ENCODE results near the gene IGSF21.

Gene IGSF21

DNA sequence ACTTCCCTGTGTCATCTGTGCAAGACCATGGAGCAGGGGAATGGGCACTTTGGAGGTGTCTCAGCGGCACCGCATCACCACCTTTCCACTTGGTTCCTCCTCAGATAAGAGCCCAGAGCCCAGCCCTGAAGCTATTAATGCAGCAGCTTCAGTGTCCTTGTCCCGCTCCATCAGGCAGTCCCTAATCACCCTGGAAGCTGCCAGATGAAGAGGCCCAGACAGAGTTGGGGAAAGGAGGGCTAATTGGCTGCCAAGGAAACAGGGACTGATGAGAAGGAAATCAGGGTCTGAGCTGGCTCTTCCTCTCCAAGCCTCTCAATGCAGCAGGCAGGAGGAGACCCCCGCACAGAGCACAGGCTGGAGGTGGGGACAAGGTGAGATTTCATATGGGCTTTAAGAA lies 290.0 kb downstream of the IGSF21 start:
- H3K27me3 Mint-ChIP-seq (ENCODE audit: low read depth): no peaks in the 10 kb centered on the region
- H3K4me3 Mint-ChIP-seq: no peak overlapping the region
- no peaks in the 10 kb centered on the region for H3K36me3 Mint-ChIP-seq (ENCODE audit: low read depth)

DNA sequence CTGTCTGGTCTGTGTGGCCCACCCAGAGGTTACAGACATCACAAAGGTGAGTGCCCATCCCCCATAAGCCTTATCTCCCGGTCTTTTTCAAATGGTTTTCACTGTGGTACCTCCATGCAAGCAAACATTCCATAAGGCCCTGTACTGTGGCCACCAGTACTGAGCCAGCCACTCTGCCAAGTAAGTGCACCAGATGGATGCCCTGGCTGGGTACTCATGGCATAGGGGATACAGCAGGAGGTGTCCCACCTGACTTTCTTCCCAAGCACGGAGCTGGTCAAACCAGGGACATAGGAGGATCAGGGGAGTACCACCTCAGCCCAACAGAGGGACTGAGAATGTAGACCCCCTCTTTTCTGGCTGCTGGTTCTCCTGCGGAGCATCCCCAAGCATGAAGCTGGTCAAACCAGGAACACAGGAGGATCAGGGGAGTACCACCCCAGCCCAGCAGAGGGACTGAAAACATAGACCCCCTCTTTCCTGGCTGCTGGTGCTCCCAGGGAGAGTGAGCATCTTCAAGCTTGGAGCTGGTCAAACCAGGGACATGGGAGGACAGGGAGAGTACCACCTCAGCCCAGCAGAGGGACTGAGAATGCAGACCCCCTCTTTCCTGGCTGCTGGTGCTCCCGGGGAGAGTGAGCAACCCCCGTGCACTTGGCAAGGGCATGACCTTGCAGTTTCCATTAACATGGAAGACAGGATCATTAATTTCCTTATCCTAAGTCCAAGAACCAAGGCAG lies 291.4 kb downstream of the IGSF21 start:
- Mint-ChIP-seq H3K27me3 (ENCODE audit: low read depth) (no peaks in the 10 kb centered on the region), H3K27ac (no peak overlapping the region)

More for the DNA sequence above, 290.0 kb downstream of the IGSF21 start:
- no peaks in the 10 kb centered on the region for H3K9me3 Mint-ChIP-seq
- no peak overlapping the region for H3K27ac Mint-ChIP-seq
- no peak for DNase-seq (ENCODE audit: low spot score)
- H3K4me1 Mint-ChIP-seq (ENCODE audit: low read depth): no peaks in the 10 kb centered on the region

DNA sequence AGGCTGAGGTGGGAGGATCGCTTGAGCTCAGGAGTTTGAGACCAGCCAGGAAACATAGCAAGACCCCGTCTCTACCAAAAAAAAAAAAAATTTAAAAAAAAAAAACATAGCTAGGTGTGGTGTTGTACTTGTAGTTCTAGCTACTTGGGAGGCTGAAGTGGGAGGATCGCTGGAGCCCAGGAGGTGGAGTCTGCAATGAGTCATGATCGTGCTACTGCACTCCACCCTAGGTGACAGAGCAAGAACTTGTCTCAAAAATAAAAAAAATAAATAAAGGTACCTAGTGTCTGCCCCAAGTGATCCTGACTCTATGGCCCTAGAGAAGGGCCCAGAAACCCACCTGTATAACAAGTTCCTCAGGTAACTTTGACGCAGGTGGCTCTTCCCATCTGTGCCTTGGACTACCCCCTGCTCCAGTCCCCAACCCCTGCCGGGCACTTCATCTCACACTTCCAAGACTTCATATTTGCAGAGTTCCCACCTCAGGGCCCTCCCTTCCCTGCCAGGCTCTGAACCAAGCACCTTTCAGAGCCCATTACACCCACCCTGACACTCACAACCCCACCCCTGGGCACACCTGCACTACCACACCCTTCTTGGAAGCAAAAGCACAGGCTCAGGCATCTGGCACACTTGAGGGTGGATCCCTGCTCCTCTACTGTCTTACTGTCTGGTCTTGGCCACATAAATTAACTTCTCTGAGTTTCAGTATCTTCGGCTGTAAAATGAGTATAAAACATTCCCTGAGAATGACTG lies 292.9 kb downstream of the IGSF21 start:
- H3K27me3 Mint-ChIP-seq (ENCODE audit: low read depth): no peaks in the 10 kb centered on the region
- no peaks in the 10 kb centered on the region for H3K36me3 Mint-ChIP-seq (ENCODE audit: low read depth)
- H3K4me3 Mint-ChIP-seq: no peak overlapping the region
- H3K27ac Mint-ChIP-seq: no peak overlapping the region
- no peak for DNase-seq (ENCODE audit: low spot score)
- H3K9me3 Mint-ChIP-seq: no peaks in the 10 kb centered on the region
- H3K4me1 Mint-ChIP-seq (ENCODE audit: low read depth): no peaks in the 10 kb centered on the region

More for the DNA sequence above, 291.4 kb downstream of the IGSF21 start:
- H3K9me3 Mint-ChIP-seq: no peaks in the 10 kb centered on the region
- no peaks in the 10 kb centered on the region for H3K36me3 Mint-ChIP-seq (ENCODE audit: low read depth)
- H3K4me1 Mint-ChIP-seq (ENCODE audit: low read depth): no peaks in the 10 kb centered on the region
- H3K4me3 Mint-ChIP-seq: no peak overlapping the region
- no peak for DNase-seq (ENCODE audit: low spot score)

DNA sequence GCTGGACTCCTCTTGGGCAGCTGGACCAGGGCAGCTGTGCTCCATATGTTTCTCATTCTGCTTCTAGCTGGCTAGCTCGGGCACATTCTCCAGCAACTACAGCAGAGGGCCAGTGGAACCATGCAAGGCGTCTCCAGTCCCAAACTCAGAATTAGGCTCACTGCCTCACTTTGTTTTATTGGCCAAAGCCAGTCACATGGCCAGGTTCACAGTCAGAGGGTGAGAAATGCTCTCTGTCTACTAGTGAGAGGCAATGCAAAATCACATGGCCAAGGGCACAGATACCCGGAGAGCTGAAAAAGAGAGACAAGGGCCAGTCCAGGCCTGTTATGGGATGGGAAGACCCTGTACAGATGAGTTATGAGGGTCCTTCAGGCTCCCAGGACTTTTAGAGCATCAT lies 294.3 kb downstream of the IGSF21 start:
- no peak overlapping the region for H3K27ac Mint-ChIP-seq
- no peaks in the 10 kb centered on the region for H3K9me3 Mint-ChIP-seq
- no peaks in the 10 kb centered on the region for H3K4me1 Mint-ChIP-seq (ENCODE audit: low read depth)
- DNase-seq (ENCODE audit: low spot score): no peak
- no peak overlapping the region for H3K4me3 Mint-ChIP-seq
- no peaks in the 10 kb centered on the region for H3K27me3 Mint-ChIP-seq (ENCODE audit: low read depth)
- H3K36me3 Mint-ChIP-seq (ENCODE audit: low read depth): no peaks in the 10 kb centered on the region

DNA sequence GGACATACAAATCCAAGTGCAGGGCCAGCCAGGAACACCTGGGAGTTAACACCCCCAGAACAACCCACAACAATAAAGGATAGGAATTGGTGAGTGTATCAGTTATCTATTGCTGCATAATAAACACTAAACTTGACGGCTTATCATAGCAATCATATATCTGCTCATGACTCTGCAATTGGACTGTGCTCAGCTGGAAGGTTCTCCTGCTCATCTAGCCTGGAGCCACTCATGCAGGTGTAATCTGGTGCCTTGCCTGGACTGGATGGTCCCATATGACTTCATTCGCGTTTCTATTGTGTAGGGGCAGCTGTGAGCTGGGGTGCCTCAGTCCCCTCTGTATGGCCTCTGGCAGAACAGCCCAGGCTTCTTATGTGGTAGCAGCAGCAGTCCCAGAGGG lies 296.9 kb downstream of the IGSF21 start:
- no peaks in the 10 kb centered on the region for H3K36me3 Mint-ChIP-seq (ENCODE audit: low read depth)

DNA sequence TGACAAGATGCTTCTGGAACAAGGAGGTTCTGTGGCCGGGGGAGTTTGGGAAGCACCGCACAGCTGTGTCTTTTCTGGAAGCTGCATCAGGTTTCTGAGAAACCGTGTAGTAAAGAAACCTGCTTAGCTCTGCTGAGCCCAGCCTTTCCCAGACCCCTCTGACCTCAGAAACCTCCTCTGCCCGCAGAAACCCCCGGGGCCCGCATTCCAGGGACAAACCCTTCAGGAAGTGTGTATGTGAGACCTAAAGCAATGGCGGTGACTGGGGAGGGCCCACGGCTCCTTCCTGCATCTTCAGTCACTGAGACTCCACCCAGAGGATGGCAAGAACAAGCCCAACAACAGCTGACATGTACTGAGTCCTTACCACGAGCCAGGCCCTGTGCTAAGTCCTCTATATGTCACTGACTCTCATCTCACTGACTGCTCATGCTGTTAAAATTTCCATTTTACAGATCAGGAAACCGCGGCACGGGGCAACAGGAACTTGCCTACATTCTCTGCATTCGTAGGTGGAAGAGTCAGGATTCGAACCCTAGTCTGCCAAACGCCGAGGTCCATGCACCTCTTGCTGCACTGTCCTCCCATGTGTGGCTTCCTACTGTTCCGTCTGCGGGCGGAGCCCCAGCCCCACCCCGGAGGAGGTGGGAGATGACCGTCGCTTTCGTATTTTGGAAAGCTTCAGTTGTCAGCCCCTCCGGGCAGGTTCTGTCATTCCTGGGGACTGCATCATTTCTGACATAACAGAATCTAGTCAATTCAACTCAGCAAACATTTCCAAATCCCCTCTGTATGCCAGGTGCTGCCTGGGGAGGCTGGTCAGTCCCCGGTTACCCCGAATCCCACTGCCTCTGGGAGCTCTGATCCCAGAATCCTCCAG lies 299.8 kb downstream of the IGSF21 start:
- no peak overlapping the region for H3K27ac Mint-ChIP-seq
- no peak for DNase-seq (ENCODE audit: low spot score)
- no peak overlapping the region for H3K4me3 Mint-ChIP-seq
- no peaks in the 10 kb centered on the region for H3K27me3 Mint-ChIP-seq (ENCODE audit: low read depth)
- no peaks in the 10 kb centered on the region for H3K36me3 Mint-ChIP-seq (ENCODE audit: low read depth)
- no peaks in the 10 kb centered on the region for H3K9me3 Mint-ChIP-seq
- no peaks in the 10 kb centered on the region for H3K4me1 Mint-ChIP-seq (ENCODE audit: low read depth)

More for the DNA sequence above, 296.9 kb downstream of the IGSF21 start:
- DNase-seq (ENCODE audit: low spot score): no peak
- Mint-ChIP-seq H3K9me3 (no peaks in the 10 kb centered on the region), H3K27me3 (ENCODE audit: low read depth) (no peaks in the 10 kb centered on the region), H3K27ac (no peak overlapping the region), H3K4me3 (no peak overlapping the region), H3K4me1 (ENCODE audit: low read depth) (no peaks in the 10 kb centered on the region)

DNA sequence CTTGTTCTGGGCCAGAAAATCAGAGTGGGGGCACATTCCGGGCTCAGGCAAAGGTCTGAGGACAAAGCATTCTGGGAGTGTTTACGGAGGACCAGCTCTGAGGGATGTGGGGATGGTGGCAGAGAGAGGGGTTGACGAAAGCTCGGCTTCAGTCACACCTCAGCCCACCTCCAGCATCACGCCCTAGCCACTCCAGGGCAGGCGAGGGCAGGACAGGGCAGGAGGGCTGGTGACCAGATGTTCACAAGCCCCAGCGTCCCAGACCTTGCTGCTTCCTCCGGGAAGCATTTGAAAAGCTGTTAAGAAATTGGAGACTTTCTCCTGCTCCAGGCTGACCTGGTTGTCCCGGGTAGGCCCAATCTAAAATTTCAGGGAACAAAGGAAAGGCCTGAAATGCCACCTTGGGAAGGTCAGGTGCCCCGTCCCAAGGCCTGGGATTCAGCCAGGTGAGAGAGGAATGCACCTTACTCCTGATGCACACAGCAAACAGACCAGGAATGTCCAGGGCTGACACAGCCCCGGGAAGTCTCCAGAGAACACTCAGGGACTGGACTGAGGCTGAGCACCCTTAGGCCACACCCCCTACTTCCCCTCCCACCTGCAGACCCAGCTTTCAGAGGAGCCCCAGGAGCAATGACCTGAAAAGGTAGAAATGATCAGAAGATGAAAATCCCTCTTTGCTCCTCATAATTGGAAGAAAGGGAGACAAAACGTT lies 301.2 kb downstream of the IGSF21 start:
- no peak overlapping the region for H3K4me3 Mint-ChIP-seq
- H3K4me1 Mint-ChIP-seq (ENCODE audit: low read depth): no peaks in the 10 kb centered on the region
- H3K9me3 Mint-ChIP-seq: no peaks in the 10 kb centered on the region
- no peaks in the 10 kb centered on the region for H3K36me3 Mint-ChIP-seq (ENCODE audit: low read depth)
- H3K27me3 Mint-ChIP-seq (ENCODE audit: low read depth): no peaks in the 10 kb centered on the region
- no peak for DNase-seq (ENCODE audit: low spot score)
- H3K27ac Mint-ChIP-seq: no peak overlapping the region

DNA sequence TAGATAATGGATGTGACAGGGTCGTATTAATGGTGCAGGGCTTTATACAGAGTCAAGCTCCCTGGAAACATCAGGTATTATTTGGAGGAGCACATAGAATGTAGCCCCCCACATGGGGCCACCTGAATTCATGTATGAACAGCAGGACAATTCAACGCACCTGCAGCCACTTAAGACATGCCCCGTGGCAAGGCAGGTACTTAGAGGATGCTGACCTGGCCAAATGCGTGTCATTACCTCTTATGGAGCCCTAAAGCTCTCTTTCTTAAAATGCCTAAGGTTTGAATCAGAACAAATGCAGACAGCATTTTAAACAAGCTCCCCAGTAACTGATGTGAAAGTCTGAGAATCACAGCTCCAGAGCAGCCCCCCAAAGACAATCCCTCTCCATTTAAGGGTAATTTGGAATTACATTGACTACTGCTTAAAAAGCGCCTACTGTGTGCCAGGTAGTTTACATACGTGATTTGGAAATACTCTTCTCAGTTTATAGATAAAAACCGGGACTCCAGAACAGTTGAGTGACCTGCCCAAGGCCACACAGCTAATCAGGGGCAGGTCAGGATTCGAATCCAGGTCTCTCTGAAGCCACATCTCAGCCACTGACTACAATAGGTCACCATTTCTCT lies 302.1 kb downstream of the IGSF21 start:
- no peaks in the 10 kb centered on the region for H3K4me1 Mint-ChIP-seq (ENCODE audit: low read depth)
- no peaks in the 10 kb centered on the region for H3K9me3 Mint-ChIP-seq
- H3K27ac Mint-ChIP-seq: no peak overlapping the region

GRCh38 chr1:18410407-18410806 lies 302.8 kb downstream of the IGSF21 start:
- no peaks in the 10 kb centered on the region for H3K4me1 Mint-ChIP-seq (ENCODE audit: low read depth)
- no peak overlapping the region for H3K4me3 Mint-ChIP-seq

More for the DNA sequence above, 302.1 kb downstream of the IGSF21 start:
- Mint-ChIP-seq H3K36me3 (ENCODE audit: low read depth) (no peaks in the 10 kb centered on the region), H3K27me3 (ENCODE audit: low read depth) (no peaks in the 10 kb centered on the region), H3K4me3 (no peak overlapping the region)
- no peak for DNase-seq (ENCODE audit: low spot score)

GRCh38 chr1:18411321-18411720 lies 303.7 kb downstream of the IGSF21 start:
- no peaks in the 10 kb centered on the region for H3K4me1 Mint-ChIP-seq (ENCODE audit: low read depth)
- no peak overlapping the region for H3K27ac Mint-ChIP-seq
- H3K36me3 Mint-ChIP-seq (ENCODE audit: low read depth): no peaks in the 10 kb centered on the region
- no peak for DNase-seq (ENCODE audit: low spot score)
- H3K9me3 Mint-ChIP-seq: no peaks in the 10 kb centered on the region
- no peaks in the 10 kb centered on the region for H3K27me3 Mint-ChIP-seq (ENCODE audit: low read depth)
- H3K4me3 Mint-ChIP-seq: no peak overlapping the region

More at GRCh38 chr1:18410407-18410806, 302.8 kb downstream of the IGSF21 start:
- H3K27me3 Mint-ChIP-seq (ENCODE audit: low read depth): no peaks in the 10 kb centered on the region
- no peaks in the 10 kb centered on the region for H3K36me3 Mint-ChIP-seq (ENCODE audit: low read depth)
- no peak for DNase-seq (ENCODE audit: low spot score)
- H3K9me3 Mint-ChIP-seq: no peaks in the 10 kb centered on the region
- H3K27ac Mint-ChIP-seq: no peak overlapping the region

GRCh38 chr1:18411820-18412641 lies 304.4 kb downstream of the IGSF21 start:
- H3K4me3 Mint-ChIP-seq: no peak overlapping the region
- no peak overlapping the region for H3K27ac Mint-ChIP-seq
- H3K9me3 Mint-ChIP-seq: no peaks in the 10 kb centered on the region
- H3K4me1 Mint-ChIP-seq (ENCODE audit: low read depth): no peaks in the 10 kb centered on the region
- no peaks in the 10 kb centered on the region for H3K36me3 Mint-ChIP-seq (ENCODE audit: low read depth)
- DNase-seq (ENCODE audit: low spot score): no peak
- no peaks in the 10 kb centered on the region for H3K27me3 Mint-ChIP-seq (ENCODE audit: low read depth)

- H3K4me1 Mint-ChIP-seq (ENCODE audit: low read depth): no peaks in the 10 kb centered on the region
- H3K27ac Mint-ChIP-seq: no peak overlapping the region
- H3K27me3 Mint-ChIP-seq (ENCODE audit: low read depth): no peaks in the 10 kb centered on the region
- no peaks in the 10 kb centered on the region for H3K9me3 Mint-ChIP-seq
- no peaks in the 10 kb centered on the region for H3K36me3 Mint-ChIP-seq (ENCODE audit: low read depth)
- DNase-seq (ENCODE audit: low spot score): no peak
- no peak overlapping the region for H3K4me3 Mint-ChIP-seq
Observed at GRCh38 chr1:18412882-18413353, 305.3 kb downstream of the IGSF21 start.

Data from T-helper 2 cell treated with Interferon-gamma antibody and Interleukin-4, amounts not matched to agents 5 μg/mL and 100 μg/mL, for 36 hours (primary cell).